Measurements from ENCODE around the gene LGR5.

The LGR5 gene

DNA sequence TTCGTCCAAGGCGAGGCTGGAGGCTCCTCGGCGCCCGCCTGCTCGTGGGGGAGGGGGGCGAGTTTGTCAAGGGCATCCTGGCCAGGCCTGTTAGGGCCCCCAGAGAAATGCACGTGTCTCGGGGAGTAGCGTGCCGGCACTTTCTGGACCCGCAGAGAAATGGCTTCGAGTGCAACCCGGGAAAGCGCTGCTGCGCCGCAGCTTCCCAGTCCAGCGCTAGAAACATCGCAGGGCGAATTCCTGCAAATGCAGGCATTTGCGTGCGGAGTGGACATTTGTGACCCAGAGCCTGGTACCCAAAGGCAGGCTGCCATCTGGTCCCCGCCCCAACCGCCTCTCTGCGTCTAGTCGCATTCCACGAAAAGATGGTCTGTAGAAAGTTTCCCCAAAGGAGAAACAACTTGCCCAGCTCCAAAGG lies 756 bp downstream of the LGR5 start:
- DNase-seq = no peak

DNA sequence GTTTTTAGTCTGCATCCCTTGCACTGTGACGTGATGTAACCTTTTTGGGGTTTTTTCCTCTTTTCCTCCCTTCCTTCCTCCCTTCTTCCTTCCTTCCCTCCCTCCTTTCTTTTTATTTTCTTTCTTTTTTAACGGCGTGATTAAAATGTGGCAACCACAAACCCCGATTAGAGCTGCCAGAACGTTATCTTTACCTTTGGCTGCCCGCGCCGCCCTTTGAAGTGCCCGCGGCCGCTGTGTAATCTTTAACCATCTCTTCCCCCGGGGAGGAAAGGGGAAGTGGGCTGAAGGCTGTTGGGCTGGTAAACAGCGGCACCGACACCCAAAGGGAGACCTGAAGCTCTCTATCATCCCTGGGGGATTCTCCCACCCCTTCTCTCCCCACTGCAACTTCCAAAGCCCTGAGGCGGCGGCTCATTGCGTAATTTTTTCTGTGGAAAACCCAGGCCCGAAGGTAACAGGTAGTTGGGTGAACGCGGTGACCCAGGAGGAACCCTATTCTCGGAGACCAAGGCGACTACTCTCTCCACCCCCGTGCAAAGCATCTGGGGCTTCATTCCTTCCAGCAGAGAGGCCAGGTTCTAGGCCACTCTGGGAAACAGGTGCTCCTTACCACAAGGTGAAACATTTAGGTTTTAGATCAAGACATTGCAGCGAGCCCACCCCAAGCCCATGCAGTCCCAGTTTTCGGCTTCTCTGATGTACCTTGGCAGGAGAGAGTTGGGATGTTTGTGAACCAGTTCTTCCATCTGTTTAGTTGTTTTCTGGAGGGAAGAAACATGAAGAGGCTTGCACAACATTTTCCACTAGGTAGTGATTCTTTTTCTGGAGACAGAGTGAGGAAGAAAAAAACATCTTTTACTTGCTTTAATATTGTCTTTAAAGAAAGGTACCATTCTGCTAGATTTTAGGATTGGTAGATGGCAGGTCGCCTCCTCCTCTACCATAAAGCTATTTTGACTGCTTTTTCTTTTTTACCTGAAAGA lies 1.5 kb downstream of the LGR5 start:
- no peak for DNase-seq

DNA sequence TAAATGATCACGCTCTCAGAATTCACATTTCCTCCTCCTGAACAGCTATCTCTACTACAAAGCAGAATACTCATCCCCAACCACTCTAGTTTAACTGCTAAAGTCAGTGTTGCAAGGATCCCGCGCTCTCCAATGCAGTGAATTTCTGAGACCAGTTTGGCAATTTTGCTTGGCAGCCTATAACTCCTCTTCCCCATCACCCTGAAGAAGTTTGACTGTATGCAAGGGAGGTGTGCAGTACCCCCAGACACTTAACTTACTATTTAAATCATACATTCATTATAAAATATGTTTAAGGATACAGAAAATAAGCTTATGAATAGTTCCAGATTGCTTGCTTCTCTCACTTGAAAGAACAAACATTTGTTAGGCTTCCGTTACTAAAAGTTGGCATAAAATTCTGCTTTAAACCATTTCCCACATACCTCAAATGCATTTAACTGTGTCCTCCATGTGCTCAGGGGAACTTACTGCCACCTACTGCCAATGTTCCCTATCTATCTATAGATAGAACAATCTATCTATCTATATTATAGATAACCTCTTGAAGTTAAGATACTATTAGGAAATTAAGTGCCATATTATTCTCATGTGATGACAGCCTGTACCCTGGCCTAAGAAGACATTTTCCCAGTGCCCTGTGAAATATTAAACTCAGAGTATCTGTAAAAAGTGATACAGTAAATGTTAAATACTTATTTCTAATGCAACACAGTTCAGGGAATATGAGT lies 2.4 kb downstream of the LGR5 start:
- no peak for DNase-seq

DNA sequence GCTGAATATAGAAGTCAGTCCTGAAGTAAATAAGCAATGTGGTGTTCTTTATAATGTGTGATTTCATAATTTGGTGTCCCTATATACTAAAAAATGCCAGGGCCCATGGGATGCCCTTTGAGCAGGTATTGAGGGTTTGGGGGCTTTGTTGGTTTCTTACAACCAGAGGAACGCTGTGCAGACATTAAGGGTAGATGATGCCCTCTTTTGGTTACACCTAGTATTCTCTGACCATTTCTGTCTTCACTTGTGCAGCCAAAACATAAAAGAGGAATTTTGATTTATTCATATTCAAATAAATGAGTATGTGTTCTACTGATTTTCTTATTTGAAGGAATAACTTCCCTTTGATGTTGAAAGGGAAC lies 3.0 kb downstream of the LGR5 start:
- DNase-seq = no peak

DNA sequence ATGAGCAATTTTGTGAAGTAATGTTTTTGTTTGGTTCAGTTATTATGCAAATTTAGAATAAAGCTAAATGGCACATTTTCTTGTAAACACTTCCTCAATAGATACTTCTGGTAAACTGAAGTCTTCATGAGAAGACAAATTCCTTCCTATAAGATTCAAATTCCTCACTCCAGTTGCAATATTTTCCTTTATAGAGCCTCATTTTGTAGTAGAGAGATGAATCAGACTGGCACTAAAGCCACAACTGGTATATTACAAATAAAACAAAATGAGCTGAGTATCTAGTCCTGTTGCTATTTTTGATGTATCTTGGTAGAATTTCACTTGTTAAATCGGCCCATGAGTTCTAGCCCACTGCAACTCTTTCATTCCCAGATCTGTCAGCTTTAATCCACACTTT lies 5.5 kb downstream of the LGR5 start:
- no peak for DNase-seq

DNA sequence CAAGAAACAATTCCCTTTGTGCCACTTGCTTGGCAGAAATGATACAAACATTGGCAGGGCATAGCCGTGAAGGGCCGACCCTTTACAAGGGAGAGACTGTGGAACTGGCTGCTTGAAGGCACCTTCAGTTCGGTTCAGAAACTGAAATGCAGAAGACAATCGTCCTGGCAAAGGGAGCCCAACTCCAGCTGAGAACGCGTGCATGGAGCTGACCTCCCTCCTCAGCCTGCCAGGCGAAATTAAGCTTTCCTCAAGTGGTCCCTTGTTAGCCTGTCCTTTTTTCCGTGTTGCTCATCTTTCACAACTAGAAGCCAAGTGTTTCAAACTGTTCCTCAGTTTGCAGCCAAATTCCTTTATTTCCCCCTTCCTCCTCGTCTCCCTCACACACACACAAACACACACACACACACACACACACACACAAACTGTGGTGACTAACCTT lies 8.1 kb downstream of the LGR5 start:
- DNase-seq = no peak

DNA sequence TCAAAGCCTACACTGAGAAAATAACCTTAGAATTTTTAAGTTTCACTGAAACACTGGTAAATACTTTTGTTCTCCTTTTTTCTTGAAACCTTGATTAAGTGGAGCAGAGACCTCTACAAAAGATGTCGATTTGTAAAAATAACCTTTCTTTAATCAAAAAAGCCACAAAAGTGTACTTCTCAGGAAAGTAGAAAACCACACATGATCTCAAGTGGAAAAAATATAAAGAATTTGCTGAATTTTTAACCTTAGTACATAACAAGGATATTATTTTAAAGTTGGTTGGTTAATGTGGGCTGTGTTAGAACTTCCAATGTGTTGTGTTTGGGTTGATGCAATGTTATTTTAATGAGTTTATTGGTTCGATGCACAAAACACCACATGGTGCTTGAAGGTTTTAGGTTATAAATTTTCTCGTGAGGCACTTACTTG lies 8.6 kb downstream of the LGR5 start:
- DNase-seq = no peak

DNA sequence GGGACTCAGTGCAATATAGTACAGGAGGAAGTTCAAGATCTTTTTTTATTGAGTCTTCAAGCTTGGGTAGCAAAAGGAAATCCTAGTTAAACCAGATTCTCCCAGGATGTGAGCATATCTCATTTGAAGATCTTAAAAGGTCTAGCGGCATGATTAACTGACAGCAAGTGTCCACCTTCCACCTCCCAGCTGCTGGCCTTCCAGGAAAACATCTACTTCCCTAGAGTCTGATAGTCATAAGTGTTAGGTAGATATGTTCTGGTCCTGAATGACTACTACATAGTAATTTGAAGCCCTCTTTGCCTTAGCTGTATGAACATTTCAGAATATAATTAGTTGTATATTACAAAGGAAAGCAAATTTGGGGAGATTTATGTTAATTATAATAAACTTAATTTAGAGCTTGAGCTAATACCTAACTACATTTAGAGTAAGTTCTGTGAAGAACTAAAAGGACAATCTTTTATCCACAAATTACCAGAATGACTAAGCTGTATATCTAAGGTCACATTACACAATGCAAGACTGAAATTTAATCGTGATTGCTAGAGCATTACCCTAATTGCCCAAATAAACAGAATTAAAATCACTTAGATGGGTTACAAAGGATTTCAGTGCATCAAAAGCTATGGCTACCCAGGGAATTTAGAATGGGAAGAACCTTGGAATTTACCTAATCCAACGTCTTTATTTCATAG lies 9.9 kb downstream of the LGR5 start:
- no peak for DNase-seq

DNA sequence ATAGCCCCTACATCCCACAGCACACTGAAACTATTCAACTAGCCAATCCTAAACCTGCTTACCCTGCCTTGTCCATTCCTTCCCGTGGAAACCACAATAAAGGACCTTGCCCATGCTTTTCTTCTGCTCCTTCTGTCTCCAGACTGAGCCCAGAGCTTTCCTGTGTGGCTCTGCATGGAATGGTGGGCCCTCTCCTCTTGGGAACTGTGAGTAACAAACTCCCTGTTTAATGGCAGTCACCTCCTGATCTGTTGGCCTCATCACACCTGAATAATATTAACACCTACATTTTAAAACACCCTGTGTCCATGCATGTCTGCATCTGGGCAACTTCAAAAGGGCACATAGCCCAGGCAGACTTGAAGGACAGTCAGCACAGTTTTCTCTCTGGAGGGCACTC lies 12.4 kb downstream of the LGR5 start:
- DNase-seq = no peak

DNA sequence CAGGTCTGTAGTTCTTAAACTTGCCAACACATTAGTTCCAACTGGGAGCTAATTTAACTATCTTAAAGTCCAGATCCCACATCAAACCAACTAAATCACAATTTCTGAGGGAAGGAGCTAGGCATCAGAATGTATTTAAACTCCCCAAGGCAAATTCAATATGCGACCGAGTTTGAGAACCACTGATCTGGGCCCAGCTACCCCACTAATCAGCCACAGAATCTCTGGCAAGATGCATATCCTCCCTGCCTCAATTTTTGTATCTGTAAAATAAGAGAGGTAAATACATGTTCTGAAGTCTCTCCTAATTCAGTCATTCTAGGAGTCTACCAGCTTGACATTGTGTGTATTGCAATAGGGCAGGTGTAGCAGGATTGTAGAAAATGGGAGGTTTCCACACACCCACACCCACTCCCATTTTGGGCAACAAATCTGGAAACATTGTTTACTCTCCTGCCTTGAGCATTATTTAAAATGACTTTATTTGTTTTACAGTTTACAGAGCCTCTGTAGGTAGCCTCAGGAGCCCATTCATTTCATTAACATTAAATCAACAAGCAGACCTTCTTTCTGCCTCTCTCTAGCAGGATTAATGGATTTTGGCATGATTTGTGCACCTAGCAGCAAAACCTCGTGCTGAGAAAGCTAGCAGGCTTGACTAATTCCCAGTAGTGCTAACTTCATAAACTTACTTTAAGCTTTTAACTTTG lies 15.6 kb downstream of the LGR5 start:
- DNase-seq = peak; percentile 46

DNA sequence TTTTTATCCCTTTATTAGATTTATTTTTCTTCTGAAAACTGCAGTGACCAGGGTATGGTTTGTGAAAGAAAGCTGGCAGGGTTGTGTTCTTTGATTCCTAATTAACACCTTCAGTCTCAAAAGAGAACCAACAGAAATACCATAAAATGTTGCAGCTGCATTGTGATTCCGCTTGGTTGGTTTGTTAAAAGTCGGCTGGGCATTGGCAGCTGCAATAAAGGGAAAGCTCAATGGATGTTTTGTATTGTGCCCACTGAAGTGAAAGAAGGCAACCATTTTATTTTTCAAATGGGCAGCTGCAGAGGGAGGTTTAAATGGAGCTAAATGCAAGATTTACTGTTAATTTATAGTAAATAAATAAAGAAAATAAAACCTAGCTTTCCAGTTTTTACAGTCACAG lies 16.7 kb downstream of the LGR5 start:
- DNase-seq = peak; percentile 56

DNA sequence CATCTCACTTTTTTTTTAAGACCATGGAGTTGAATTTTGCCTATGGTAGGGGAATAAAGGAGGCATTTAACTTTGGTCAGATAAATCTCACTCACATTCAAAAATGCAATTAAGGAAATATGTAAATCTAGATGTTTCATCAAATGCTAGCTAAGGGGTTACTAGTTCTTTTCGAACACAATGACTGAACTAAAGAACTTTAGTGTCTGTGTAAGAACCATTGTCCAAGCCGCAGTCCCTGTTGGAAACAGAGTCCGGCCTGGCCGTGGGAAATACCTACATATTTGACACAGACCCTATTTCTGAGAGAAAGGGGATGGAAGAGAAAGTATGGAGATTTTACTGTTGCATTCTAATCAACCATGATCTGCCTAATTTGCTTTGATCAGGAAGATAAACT lies 17.4 kb downstream of the LGR5 start:
- no peak for DNase-seq

DNA sequence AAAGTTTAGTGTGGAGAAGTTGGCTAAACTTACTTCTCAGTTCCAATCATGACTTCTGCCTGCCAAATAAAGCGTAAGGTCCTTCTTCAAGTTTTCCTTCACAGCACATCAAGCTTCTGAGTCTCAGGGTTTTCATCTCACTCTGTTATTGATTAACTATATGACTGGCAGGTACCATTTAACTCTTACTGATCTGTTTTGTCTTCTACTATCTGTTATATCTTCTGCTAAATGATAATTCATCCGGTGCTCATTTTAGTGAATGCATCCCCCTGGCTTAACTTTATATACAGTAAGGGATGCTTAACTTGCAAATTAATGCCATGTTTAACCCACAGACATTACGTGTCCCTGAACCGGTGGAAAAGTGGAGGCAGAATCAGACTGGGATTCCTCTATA lies 20.7 kb downstream of the LGR5 start:
- no peak for DNase-seq

DNA sequence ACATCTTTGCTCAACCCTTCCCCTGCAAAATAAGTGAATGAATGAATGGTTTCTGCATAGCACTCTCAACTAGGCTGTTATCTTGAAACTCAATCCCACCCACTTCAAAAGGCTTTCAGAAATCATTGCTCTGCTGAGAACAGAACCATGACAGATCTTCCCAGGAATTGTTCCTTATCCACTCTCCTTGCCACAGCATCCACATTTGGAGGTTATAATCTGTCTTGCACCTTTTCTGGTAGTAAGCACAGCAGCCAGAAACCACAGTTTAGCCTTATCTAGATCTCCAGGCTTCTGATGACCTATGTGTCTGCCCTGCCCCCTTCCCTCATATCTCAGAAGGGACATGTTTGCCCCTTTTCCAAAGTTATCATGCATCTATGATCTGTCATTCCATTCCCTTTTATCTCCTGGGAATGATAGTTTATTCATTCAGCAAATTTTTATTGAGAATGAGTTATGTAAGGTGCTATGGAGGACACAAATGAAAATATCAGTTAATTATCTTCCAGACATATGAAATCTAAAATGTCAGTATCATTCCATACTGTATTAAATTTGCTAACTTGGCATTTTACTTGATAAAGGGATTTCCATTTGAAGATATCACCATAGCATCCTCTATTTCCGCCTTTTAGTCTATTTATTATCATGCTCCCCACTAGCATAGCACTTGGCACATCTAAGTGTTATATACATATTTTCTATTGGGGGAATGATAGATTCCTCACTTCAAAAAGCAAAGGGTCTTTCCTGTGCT lies 21.4 kb downstream of the LGR5 start:
- no peak for DNase-seq

DNA sequence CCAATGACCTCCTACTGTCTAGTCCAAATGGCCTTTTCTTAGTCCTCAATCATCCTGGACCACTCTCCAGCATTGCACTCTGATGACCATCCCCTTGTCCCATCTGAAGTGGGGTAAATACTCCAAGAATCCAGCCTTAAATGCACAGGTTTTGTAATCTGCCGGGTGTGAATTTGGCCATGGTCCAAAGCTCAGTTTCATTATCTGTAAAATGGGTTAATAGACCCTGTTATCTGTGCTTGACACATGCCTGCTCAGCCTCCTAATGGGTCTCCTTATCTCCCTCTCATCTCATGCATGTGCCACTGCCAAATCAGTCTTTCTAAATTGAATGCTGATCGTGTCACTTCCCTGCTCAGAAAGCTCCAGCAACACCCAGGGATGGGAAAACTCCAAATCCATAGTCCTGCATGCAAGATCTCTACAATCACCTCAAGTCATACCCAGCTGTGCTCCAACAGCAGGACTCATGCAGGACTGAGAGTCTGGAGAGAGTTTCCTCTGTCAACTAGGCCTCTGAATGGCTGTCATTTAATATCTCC lies 22.3 kb downstream of the LGR5 start:
- no peak for DNase-seq

DNA sequence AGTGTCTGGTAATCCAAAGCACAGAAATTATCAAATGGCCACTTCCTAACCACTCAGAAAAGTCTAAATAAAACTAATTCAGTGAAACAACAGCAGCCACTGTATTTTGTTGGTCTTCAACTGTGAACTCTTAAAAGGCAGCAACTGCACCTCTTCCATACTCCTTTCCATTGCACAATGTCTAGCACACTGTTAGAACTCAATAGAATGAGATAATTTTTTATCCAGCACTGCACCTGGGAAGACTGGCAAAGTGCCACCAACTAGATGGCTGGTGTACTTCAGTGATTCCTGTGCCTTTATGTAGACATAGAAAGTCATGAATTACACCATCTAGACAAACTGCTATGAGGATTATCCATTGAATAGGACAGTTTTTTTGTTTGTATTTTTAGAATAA lies 26.2 kb downstream of the LGR5 start:
- peak; percentile 54 for DNase-seq

DNA sequence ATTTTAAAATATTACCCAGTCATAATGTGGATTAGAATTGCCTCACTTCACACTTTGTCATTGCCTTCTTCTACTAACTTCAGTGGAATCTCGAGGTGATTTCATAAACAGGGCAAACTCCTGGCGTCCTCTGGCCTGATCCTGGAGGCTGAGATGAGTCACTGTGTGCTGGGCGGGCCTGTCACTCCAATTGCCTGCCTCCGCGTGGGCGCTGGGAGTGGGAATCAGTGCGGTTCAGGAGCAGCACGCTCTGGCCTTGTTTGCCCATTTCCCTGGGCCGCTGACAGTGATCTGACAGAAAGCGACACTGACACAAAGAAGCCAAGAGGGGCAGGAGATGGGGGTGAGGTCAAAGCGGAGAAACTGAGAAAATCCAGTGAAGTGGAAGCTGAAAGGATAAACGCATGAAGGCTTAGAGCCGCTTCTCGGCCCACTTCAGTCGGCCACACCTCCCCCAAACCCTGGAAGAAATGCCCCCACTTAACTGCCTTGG lies 29.7 kb downstream of the LGR5 start:
- DNase-seq = no peak

DNA sequence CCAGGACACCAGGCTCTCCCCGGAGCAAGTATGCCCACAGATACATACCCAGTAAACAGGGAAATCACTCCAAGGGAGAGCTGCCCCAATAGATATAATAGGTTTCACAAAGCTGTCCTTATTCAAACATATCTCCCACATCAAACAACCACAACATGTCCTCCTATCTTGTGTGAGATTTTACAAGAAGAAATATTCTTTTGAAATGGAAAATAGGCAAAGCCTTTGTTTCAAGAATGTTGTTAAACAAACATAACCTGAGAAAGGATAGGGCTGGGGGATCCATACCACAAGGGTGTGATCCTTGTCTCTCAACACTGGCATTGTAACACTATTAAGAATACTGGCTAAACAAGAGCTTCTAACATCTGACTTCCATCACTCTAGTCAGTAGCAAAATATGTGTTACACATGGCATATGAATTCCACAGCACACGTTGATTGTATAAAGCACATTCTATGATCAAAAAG lies 32.9 kb downstream of the LGR5 start:
- DNase-seq = no peak

DNA sequence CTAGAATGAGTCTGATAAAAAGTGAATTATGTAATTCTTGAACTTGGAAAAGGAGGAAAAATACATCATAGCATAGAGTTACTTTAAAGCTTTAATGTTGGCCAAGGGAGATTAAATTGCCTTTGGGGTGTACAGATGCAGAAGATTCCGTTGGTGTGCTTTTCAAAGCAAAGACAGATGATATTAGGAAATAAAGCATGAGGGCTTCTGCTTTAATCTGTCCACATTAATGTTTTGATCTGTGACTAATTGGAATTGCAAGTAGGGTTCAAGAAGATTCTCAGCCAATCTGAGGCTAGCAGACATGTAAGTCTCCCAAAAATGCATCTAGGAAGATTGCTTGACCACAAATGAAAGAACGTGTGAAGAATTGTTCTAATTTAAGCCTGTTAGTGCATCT lies 35.2 kb downstream of the LGR5 start:
- no peak for DNase-seq

DNA sequence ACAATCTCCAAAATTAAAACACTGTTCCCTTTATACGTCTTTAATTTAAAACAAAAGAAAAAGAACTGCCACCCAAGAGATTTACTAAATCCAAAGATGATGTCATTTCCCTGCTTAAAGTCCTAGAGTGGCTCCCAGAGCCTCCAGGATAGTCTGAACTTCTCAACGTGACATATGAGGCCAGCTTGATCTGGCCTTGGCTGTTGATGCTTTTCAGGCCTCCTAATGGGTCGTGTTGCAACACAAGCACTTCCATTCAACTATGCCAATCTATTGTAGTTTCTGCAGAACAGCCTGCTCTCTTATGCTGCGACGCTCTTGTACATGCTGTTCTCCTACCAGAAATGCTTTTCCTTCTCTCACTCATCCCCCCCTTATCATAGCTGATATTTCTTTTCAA lies 35.7 kb downstream of the LGR5 start:
- peak; percentile 44 for DNase-seq

DNA sequence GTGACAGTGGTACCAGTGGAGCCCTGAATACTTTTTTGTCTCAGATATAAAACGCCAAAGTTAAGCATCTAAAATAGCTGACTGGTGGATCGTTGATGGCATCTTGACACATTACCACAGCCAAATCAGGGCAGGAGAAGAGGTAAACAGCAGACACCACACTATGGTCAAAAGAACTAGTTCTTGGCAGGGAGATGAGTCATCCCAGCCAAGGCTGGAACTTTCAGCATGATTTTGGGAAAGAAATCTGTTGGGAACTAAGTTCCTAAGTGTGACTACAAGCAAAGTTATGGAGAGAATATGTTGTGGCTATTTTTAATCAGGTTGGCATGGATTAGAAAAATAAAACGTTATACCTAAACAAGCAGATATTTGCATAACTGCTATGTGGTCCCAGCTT lies 36.9 kb downstream of the LGR5 start:
- no peak for DNase-seq

DNA sequence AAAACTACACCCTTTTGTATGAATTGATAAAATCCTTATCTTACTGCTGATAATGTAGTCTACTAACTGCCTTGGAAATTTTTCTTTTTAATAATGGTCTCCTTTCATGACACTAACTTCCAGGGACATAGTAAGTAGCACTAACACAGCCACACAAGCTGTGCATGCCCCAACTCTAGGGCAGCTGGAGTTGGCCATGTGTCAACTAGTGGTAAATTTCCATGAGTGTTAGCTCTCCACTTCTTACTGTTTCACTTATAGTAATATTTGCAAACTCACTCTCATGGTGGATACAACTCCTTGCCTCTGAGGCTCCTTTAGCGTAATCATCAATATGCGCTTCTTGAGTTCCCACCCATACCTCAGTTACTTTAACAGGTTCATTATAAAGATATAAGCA lies 38.0 kb downstream of the LGR5 start:
- no peak for DNase-seq

Measured in NCI-H2029 (cell line).